Lung (tissue), 12 donors: ENCODE measurements around the gene ERC2. TPM values are rescaled to one million over a fixed set of nuclear protein-coding genes. Genes with fewer than 3 reads are reported as not detected.

Source experiments
- ATAC-seq: fragments of 200-7000 bp; cut with Tn5 transposase; one replicate; pipeline ENCODE4 v1.9.1; 2020; ENCODE audit warnings: moderate number of reproducible peaks; ENCODE audit not compliant: insufficient read depth, low FRiP score
- DNase-seq, 3 donors: peaks; one replicate each; pipeline ENCODE4 v3.0.0-alpha.2; 2013 to 2017
- H3K27ac ChIP-seq, 2 donors: one replicate each; pipeline ENCODE4 v1.5.1; 2013; ENCODE audit warnings: mild to moderate bottlenecking in 2 of 2, moderate library complexity in 2 of 2, control low read depth in 1 of 2, inconsistent platforms in 1 of 2, low read depth in 1 of 2, low read length in 1 of 2
- H3K27me3 ChIP-seq, 3 donors: one replicate each; pipeline ENCODE4 v1.5.1; 2013; ENCODE audit warnings: low read length in 2 of 3; ENCODE audit not compliant: control insufficient read depth in 3 of 3, insufficient read depth in 3 of 3
- H3K36me3 ChIP-seq, 4 donors: one replicate each; pipeline ENCODE4 v1.5.1; 2013; ENCODE audit warnings: low read length in 4 of 4, mild to moderate bottlenecking in 1 of 4, moderate library complexity in 1 of 4; ENCODE audit not compliant: control insufficient read depth in 4 of 4, insufficient read depth in 4 of 4
- H3K4me1 ChIP-seq, 5 donors: one replicate each; pipeline ENCODE4 v1.5.1; 2013; ENCODE audit warnings: low read length in 5 of 5, mild to moderate bottlenecking in 2 of 5, moderate library complexity in 1 of 5; ENCODE audit not compliant: control insufficient read depth in 5 of 5, insufficient read depth in 5 of 5
- H3K4me3 ChIP-seq: one replicate; pipeline ENCODE4 v1.5.1; 2013; ENCODE audit warnings: mild to moderate bottlenecking, control low read depth, moderate library complexity
- H3K9ac ChIP-seq, 2 donors: one replicate each; pipeline ENCODE4 v1.5.1; 2013; ENCODE audit warnings: low read length in 2 of 2, control low read depth in 1 of 2; ENCODE audit not compliant: insufficient read depth in 1 of 2
- H3K9me3 ChIP-seq, 4 donors: one replicate each; pipeline ENCODE4 v1.5.1; 2013; ENCODE audit warnings: low read length in 3 of 4, mild to moderate bottlenecking in 1 of 4, moderate library complexity in 1 of 4; ENCODE audit not compliant: control insufficient read depth in 4 of 4, insufficient read depth in 3 of 4
- WGBS, 2 donors: extraction: QIAGEN DNeasy Blood & Tissue Kit; methylation state at CpG; one replicate each; pipeline ENCODE4 v1.1.7; 2013; 5-methylcytosine and 5-hydroxymethylcytosine counted together
- polyA plus RNA-seq, 2 donors: library from polyadenylated mRNA; stranded (reverse); fragments of 200-250 nt; gene quantifications; one replicate each; pipeline ENCODE4 v1.2.1, GENCODE V29; 2013
- total RNA-seq, 2 donors: library from RNA; depleted of rRNA in 1 of 2; stranded (reverse); fragments of >200 nt in 1 of 2; gene quantifications; one replicate each; pipeline ENCODE4 v1.2.1, GENCODE V29; 2014 to 2021
- TF ChIP-seq, protein P1 (sequence below): IDR thresholded peaks from 2 replicates; pipeline ENCODE4 v1.5.1; 2012; ENCODE audit warnings: mild to moderate bottlenecking; ENCODE audit errors: control extremely low read depth, extremely low read depth
- donor health status: control.
- donor health status: control.
- donor health status: Bipolar disorder and iron deficiency.
- donor health status: healthy.
- donor health status: DM: yes; HTN: yes; CAD: no.

ERC2 gene
- total and polyA plus RNA-seq, 4 donors = 0.20 to 3.5 (median 0.97) TPM

DNA sequence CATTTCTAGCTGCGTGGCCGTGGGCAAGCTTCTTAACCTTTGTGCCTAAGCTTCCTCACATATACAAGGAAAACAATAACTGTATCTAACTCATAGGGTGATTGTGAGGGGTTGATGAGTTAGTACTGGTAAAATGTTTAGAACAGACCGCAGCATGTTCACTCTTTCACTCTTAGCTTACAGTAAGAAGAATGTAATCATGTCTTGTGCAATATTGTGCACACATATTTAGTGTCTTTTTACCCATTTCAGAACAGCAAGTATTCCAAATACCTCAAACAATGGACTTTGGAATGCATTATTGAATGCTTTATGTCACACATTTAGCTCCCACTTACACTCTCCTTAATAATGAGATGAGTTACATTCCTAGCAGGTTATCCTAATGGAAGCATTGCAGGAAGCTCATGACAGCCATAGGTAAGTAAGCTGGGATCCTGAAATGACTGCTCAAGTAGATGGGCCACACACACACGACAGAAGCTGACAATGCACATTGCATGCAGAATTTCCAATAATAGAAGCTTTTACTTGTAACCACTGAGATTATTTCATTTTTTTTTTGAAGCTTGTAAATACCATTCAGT, 512.3 kb downstream of the ERC2 start:
- Histone ChIP-seq H3K27ac (no peak overlapping the region), H3K4me3 (no peak overlapping the region), H3K4me1 (peaks cover 0 to 34% (median 8%) of the 10 kb centered on the region in 5 donors), H3K27me3 (no peaks in the 10 kb centered on the region), H3K9me3 (no peaks in the 10 kb centered on the region), H3K36me3 (no peaks in the 10 kb centered on the region), H3K9ac (no peak overlapping the region)
- TF ChIP-seq, protein P1, sequence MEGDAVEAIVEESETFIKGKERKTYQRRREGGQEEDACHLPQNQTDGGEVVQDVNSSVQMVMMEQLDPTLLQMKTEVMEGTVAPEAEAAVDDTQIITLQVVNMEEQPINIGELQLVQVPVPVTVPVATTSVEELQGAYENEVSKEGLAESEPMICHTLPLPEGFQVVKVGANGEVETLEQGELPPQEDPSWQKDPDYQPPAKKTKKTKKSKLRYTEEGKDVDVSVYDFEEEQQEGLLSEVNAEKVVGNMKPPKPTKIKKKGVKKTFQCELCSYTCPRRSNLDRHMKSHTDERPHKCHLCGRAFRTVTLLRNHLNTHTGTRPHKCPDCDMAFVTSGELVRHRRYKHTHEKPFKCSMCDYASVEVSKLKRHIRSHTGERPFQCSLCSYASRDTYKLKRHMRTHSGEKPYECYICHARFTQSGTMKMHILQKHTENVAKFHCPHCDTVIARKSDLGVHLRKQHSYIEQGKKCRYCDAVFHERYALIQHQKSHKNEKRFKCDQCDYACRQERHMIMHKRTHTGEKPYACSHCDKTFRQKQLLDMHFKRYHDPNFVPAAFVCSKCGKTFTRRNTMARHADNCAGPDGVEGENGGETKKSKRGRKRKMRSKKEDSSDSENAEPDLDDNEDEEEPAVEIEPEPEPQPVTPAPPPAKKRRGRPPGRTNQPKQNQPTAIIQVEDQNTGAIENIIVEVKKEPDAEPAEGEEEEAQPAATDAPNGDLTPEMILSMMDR = no peak
- DNase-seq = peak in 2 of 3 donors; percentile 53 to 60
- no peak for ATAC-seq
- 74 to 77% methylated on average over 4 of the region's 4 CpGs for WGBS, 2 donors

- no peak overlapping the region for H3K27ac ChIP-seq
- 80 to 94% methylated on average over 4 of the region's 4 CpGs for WGBS, 2 donors
These were observed 516.9 kb downstream of the ERC2 start for GRCh38 chr3:55951388-55951787.

DNA sequence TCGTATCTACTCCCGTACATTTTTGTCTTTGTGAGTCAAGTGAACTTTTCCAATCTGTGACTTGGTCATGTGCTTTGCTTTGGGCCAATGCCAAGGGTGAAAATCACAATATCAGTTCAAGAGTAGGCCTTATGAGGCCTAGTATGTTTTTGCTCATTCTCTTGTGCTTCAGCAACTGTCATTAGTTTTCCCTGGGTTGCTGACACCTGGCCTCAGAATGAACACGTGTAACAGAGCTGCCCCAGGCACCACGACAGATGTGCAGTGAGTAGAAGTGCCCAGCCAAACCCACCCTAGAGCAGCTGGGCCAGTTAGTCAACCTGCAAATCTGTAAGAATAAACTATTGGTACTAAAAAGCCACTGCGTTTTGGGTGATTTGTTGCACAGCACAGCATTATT, 520.9 kb downstream of the ERC2 start:
- Histone ChIP-seq H3K27ac (no peak overlapping the region), H3K27me3 (no peaks in the 10 kb centered on the region), H3K36me3 (no peaks in the 10 kb centered on the region), H3K4me3 (no peak overlapping the region), H3K9me3 (no peaks in the 10 kb centered on the region), H3K9ac (no peak overlapping the region), H3K4me1 (peaks cover 0 to 5% (median 0%) of the 10 kb centered on the region in 5 donors)
- TF ChIP-seq, protein P1 = no peak
- 79 to 88% methylated on average over 5 of the region's 5 CpGs for WGBS, 2 donors
- no peak for DNase-seq
- ATAC-seq = no peak

More at GRCh38 chr3:55951388-55951787, 516.9 kb downstream of the ERC2 start:
- DNase-seq (no peak), ATAC-seq (no peak)
- Histone ChIP-seq H3K9me3 (no peaks in the 10 kb centered on the region), H3K4me1 (peaks cover 0 to 9% (median 3%) of the 10 kb centered on the region in 5 donors), H3K4me3 (no peak overlapping the region), H3K27me3 (no peaks in the 10 kb centered on the region), H3K36me3 (no peaks in the 10 kb centered on the region), H3K9ac (no peak overlapping the region)
- TF ChIP-seq, protein P1 = no peak
